HFF-Myc (cell line): ENCODE results near the gene CLEC4F.
"Not testable (repeated sequence)": the region's sequence is repeated elsewhere in the genome, so short reads cannot be mapped to it uniquely, and the experiment has no call there.

ENCODE experiments used
- DNase-seq: peaks from one replicate; pipeline ENCODE4 v3.0.0-alpha.2; 2011; ENCODE audit warnings: low read depth; ENCODE audit errors: extremely low read depth
- H3K4me3 ChIP-seq: replicated peaks from 2 replicates; pipeline ENCODE4 v1.5.1; 2011; ENCODE audit warnings: low read depth, mild to moderate bottlenecking, control low read depth, low read length
- TF ChIP-seq, protein P1 (sequence below): IDR thresholded peaks from 2 replicates; pipeline ENCODE4 v1.5.1; 2012; ENCODE audit warnings: mild to moderate bottlenecking, low read depth, low read length, control low read depth; ENCODE audit errors: missing control alignments

Gene CLEC4F

DNA sequence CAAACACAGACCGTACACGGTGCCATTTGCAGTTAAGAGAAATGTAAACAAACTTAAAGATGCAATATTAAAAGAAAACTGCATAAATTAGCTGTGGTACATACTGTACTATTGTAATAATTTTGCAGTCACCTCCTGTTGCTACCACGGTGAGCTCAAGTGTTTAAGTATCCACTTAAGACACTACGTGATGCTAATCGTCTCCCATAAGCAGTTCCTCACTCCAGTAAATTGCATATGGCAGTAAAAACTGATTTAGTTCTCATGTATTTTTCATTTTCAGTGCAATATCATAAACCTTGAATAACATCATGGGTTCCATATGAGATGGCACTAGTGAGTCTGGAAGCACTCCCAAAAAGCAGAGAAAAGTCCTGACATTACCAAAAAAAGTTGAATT, 14.4 kb downstream of the CLEC4F start:
- H3K4me3 ChIP-seq: no peak overlapping the region
- TF ChIP-seq, protein P1, sequence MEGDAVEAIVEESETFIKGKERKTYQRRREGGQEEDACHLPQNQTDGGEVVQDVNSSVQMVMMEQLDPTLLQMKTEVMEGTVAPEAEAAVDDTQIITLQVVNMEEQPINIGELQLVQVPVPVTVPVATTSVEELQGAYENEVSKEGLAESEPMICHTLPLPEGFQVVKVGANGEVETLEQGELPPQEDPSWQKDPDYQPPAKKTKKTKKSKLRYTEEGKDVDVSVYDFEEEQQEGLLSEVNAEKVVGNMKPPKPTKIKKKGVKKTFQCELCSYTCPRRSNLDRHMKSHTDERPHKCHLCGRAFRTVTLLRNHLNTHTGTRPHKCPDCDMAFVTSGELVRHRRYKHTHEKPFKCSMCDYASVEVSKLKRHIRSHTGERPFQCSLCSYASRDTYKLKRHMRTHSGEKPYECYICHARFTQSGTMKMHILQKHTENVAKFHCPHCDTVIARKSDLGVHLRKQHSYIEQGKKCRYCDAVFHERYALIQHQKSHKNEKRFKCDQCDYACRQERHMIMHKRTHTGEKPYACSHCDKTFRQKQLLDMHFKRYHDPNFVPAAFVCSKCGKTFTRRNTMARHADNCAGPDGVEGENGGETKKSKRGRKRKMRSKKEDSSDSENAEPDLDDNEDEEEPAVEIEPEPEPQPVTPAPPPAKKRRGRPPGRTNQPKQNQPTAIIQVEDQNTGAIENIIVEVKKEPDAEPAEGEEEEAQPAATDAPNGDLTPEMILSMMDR: no peak
- no peak for DNase-seq

DNA sequence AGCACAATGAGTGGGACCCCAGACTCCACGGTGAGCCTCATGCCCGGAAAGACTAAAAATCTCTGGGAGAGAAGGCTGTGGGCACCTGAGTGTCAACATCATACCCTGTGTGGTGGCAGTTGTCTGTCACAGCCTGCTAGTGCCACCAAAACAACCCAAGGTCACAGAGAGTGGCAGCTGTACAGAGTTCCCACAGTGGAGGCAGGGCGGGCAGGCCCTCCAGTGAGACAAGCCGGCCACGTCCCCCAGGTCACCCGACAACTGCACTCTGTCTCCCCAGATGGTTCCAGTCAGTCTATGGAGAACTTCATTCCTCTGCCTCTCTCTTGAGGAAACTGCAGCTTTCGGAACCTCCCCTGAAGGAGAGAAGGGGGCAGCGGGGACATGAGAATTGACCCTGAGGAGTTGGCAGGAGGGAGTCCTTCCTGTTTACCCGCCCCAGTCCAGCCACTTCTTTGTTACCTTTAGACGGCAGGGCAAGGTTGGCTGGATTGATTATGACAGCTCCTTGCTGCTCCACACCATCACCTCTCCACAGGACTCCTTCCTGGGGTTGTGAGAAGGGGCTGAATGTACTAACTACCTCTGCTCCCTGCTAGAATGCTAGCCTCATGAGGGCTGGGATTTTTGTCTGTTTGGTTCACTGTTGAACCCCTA, 18.7 kb downstream of the CLEC4F start:
- TF ChIP-seq, protein P1: no peak
- no peak for DNase-seq
- H3K4me3 ChIP-seq: no peak overlapping the region

DNA sequence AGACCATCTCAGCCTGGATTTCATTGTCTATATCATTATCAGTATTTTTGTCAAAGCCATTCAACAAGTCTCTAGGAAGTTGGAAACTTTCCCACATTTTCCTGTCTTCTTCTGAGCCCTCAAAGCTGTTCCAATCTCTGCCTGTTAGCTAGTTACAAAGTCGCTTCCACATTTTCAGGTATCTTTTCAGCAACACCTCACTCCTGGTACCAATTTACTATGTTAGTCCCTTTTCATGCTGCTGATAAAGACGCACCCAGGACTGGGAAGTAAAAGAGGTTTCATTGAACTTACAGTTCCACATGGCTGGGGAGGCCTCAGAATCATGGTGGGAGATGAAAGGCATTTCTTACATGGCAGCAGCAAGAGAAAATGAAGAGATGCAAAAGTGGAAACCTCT, 20.7 kb downstream of the CLEC4F start:
- H3K4me3 ChIP-seq: no peak overlapping the region
- TF ChIP-seq, protein P1: no peak
- no peak for DNase-seq

DNA sequence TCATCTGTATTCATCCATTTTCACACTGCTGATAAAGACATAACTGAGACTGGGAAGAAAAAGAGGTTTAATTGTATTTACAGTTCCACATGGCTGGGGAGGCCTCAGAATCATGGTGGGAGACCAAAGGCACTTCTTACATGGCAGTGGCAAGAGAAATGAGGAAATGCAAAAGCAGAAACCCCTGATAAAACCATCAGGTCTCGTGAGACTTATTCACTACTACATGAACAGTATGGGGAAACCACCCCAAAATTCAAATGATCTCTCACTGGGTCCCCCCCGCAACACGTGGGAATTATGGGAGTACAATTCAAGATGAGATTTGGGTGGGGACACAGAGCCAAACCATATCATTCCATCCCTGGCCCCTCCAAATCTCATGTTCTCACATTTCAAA, 22.4 kb downstream of the CLEC4F start:
- DNase-seq: not testable (repeated sequence)

DNA sequence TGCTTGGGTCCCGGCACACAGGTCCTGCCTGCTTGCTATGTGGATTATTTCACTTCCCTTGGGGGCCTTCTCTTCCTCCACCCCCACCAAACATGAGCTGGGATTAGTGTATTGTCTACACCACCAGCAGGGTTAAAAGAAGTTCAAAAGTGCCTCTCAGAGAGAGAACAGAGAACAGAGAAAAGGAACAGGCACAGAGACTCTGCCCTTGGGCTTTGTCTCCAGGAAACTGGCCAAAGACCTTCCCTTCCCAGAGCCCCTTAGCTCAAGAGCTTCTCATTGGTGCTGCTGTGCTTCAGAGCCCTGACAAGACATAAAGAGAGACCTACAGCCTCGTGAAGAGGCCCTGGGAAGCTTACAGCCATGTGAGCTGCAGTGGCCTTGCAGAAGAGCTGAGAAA, 22.9 kb downstream of the CLEC4F start:
- TF ChIP-seq, protein P1: no peak
- no peak overlapping the region for H3K4me3 ChIP-seq
- no peak for DNase-seq

More for the DNA sequence above, 22.4 kb downstream of the CLEC4F start:
- H3K4me3 ChIP-seq: not testable (repeated sequence)

DNA sequence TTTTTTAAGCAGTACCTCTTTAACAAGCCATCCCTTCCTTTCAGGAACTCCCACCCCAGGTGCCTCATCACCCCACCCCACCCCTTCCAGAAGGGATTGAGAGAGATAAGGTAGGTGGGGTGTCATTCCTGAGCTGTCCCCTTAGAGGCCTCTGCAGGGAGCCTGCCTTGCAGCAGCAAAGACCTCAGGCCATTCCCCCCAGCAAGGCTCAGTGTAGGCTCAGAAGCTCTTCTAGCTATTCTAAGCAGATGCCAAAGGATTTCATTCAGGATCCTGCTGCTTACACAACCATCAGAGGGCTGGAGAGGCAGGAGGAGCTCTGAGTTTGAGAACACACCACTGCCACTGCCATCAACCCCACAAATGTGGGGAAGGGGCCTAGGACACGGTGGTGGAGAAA, 24.1 kb downstream of the CLEC4F start:
- H3K4me3 ChIP-seq: no peak overlapping the region
- DNase-seq: no peak
- TF ChIP-seq, protein P1: no peak

DNA sequence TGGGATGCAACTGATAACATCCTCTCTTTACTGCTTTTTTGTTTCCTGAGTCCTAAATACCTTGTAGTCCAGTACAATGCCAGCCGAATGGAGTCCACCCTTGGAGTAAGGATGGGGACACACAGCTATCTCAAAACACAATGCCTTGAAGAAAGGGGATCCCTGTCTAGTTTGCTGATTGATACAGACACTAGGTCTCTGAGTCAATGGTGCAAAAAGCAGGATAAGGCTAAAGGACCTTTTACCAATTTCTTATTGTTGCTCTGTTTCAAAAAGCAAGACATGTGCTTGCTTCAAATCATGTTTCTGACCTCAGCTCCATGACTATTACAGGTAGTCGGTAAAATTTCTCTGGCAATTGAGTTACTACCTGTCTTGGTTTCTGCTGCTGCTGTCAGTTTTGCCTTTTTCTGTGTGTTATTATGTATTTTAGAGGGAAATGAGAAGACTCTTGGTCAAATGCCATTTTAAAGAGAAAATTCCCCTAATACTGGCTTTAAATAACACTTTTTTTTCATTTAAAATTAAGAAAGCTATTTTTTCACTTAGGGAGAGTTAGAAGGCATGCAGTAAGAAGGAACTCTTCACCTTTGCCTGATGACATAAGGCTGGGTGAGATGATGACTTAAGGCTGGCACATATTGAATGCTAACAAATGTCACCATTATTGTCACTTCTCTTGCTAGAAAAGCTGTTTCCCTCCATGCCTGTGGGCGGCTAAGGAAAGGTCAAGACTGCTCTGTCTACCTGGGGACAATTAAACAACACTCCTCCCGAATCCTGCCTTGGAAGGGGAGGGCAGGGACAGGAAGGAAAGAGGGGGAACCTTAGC, 25.0 kb downstream of the CLEC4F start:
- TF ChIP-seq, protein P1: no peak
- DNase-seq: no peak
- no peak overlapping the region for H3K4me3 ChIP-seq
